ENCODE measurements around the gene THSD4. TPM values are rescaled to one million over a fixed set of nuclear protein-coding genes. Genes with fewer than 3 reads are reported as not detected.
"Not testable (repeated sequence)": the region's sequence is repeated elsewhere in the genome, so short reads cannot be mapped to it uniquely, and the experiment has no call there.

THSD4 gene
- total RNA-seq, 1 donor from 2014 or later: 13.1 TPM

DNA sequence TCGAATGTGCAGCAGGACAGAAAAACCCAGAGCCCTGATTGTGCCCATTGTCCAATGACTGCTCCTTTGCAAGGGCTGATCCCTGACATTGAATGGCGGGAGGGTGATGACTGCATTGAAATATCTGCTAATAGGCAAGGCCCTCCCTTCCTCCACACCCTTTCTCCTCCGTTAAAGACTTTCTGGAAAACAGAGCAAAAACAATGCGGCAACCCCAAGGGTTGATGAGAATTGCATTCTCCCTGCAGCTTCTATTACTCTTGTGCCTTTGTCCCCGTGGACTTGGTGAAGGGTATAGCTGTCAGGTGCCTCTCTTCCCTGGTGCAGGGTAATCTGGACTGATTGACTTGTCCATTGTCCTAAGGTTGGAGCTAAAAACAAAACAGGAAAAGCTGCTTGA lies 71.8 kb downstream of the THSD4 start:
- no peak for DNase-seq (ENCODE audit: low read depth in 2 of 2)

DNA sequence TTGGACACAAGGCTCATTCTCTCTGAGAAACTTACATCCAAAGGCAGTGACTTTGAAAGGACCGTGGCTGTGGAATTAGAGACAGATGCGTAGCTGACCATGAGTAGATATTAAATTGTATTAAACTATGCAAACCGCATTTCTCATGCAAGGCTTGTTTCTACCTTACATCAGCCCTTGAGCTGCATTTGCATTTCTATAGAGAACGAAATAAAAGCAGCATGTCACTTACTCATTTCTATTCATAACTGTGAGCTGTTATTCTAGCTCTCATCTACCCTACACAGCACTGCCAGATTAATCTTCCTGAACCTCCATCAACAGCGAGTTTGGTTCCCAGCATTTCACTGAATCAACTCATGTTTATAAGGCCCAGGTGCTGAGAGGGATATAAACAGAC lies 72.3 kb downstream of the THSD4 start:
- no peak for DNase-seq (ENCODE audit: low read depth in 2 of 2)

DNA sequence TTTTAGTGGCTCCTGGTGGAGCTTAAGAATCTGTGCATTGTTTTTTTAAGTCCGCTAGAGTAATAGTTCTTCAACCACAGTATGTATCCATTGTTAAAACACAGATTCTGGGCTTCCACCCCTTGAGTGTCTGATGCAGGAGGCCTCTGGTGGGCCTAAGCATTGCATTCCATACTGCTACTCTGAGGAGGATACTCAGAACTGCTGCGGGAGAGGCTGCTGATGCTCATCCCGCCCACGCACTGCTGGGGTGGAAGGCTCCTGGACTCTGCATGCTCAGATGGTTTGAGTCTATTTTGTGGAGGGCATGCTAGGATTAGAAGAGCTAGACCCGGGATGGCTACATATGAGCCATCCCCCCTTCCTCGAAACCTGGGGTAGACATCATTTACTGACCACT lies 74.4 kb downstream of the THSD4 start:
- no peak for DNase-seq (ENCODE audit: low read depth in 2 of 2)

DNA sequence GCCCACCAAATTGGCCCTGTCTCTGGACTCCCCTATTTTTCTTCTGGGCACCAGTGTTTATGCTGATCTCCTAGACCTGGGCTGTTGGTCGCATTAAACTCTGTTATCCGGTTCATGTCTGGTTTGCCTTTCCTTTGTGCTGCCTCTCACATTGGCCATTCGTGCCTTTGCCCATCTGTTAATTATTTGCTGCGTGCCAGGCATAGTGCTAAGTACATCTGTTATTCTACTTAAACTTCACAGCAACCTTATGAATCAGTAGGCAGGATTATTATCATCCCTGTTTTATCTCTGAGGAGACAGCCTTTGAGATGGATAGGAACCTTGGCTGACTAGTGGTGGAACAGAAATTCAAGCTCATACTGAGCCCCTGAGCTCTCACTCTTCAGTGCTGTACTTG lies 76.0 kb downstream of the THSD4 start:
- no peak for DNase-seq (ENCODE audit: low read depth in 2 of 2)

DNA sequence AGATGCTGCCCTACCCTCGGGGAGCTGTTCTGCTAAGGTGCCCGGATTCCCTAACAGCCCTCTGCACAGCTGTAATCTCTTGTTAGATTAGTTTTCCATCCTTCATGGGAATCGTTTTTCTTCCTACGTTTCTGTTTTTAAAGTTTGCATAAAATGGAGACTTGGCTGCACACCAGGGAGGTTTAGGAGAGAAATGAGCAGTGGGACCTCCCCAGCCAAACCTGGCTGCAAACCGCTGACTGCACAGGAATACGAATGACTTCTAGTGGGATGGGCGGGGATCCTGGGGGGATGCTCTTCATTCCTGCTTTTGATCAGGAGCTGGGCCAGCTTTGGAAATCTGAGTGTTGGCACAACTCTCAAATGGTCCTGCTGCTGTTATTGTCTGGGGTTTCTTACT lies 77.5 kb downstream of the THSD4 start:
- no peak for DNase-seq (ENCODE audit: low read depth in 2 of 2)

DNA sequence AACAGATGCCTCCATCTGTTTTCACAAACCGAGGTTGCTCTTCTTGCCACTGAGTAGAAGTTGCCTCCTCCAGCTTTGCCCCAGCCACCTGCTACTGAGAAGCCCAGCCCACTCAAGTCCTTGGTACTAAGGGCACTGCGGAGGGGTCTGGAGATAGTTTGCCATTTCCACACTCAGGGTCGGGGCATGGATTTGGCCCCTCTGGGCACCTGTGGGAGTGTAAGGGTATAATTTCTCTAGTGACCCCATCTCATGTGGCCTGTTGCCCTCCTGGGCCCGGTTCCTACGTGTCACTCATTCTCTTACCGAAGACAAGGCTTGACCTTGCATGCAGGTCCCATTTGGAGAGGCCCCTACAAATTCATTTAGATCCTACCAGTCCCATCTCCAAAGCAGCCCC lies 79.0 kb downstream of the THSD4 start:
- no peak for DNase-seq (ENCODE audit: low read depth in 2 of 2)

DNA sequence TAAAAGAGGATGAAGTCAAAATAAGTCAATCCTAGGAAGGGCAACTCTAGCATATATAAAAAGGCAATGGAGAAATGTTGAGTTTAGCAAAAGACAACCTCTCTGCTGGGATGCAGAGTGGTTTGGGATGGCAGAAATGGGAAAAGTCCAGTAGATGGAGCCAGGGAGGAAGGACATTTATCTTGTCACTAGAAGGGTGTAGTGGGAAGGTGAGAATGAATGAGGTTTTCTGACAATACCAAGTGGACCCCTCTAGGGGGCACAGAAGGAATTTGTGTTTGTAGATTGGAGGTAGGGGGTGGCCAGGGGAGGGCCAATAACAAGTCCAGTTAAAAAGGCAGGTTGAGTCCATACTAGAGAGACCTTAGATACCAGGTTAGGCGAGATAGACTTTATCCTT lies 80.0 kb downstream of the THSD4 start:
- peak; percentile 37 to 41 for DNase-seq (ENCODE audit: low read depth in 2 of 2)

DNA sequence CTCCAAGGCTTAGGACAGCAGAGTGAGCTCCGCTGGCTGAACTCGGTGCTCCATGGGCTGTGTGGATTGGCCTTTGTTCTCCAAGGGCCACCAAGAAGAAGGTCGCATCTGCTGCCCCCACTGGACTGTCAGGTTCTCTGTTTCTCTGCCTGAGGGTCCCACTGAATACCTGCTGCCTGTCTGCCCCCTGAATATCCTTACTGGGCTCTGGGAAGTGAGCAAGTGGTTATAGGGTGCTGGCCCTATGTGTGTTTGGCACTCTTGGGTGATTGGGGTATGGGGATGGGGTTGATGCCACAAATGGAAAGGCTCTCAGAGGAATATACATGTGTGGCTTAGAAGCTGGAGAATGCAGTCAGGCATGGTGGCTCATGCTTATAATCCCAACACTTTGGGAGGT lies 82.3 kb downstream of the THSD4 start:
- DNase-seq (ENCODE audit: low read depth in 2 of 2): no peak

DNA sequence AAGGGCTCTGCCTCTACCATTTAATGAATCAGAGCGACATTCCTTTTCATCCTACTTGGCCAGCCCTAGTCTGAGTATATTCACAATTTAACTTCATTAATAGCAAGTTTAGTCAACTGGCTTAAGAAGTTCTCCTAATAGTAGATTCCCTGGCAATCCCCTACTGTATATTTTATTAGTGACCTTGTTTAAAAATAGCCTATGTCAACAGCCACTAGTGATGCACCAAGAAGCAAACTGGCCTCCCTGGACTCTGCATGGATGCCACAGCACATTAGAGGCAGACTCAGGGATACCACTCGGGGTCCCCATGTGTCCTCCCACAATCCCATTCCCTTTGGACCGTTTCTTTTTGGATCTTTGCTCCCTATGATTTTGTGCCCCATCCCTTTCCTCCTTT lies 83.6 kb downstream of the THSD4 start:
- DNase-seq (ENCODE audit: low read depth in 2 of 2): no peak

DNA sequence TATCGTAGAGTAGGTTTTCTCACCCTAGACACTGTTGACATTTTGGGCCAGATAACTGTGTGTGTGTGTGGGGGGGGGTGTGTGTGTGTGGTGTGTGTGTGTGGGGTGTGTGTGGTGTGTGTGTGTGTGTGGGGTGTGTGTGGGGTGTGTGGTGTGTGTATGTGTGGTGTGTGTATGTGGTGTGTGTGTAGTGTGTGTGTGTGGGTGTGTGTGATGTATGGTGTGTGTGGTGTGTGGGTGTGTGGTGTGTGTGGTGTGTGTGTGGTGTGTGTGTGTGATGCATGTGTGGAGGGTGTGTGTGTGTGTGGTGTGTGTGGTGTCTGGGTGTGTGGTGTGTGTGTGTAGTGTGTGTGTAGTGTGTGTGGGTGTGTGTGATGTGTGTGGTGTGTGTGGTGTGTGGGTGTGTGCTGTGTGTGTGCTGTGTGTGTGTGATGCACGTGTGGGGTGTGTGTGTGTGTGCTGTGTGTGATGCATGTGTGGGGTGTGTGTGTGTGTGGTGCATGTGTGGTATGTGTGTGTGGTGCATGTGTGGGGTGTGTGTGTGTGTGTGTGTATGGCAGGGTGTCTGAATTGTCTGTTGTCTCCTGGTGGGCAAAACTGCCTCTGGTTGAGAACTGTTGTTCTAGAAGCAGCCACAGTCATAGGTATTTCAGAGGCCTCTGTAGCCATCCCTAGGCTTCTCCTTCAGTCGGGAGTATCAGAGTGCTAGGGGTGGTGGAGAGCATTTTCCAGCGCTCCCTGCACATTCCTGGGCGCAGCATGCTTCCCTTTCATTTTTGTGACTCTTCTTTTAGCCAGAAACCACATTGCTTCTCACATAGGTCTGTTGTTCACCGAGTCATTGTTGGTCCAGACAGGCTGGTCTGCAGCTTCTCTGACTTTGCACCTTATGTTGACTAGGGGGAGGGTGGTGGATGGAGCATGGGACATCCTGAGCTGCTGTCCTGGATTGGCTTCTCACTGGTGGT lies 84.4 kb downstream of the THSD4 start:
- no peak for DNase-seq (ENCODE audit: low read depth in 2 of 2)

DNA sequence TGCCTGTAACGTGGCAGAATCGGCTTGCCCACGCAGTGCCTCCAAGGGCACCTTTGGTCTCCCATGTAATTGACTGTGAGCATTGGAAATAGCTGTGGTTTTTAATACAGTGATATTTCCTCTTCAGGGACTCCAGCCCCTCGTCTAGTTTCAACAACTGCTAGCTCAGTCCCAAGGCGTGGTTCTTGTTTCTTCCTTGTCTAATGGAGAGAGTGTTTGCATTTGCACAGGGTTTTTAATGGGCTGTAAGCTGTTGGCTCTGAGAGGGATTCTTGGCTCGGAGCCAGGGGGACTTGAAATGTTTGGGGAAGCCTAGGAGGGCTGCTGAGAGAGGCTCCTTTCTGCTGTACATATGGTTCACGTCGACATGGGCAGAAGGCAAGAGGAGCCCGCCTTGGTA lies 86.2 kb downstream of the THSD4 start:
- DNase-seq (ENCODE audit: low read depth in 2 of 2): no peak

DNA sequence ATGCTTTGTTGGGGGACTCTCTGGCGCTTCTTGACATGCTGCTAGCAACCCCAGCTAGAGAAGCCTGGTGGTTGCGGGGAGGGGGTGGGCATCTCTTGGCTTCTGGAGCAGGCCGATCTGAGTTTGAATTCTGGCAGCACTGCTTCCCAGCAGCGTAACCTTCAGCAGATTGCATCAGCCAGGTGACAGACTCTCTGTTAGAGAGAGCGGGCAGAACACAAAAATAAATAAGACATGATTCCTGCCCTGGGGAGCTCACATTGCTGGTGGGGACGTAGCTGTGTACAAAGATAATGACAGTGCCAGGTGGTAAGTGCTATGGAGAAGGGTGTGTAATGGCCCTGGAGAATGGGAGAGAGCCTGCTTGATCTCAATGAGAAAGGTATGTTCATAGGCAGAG lies 87.4 kb downstream of the THSD4 start:
- no peak for DNase-seq (ENCODE audit: low read depth in 2 of 2)

DNA sequence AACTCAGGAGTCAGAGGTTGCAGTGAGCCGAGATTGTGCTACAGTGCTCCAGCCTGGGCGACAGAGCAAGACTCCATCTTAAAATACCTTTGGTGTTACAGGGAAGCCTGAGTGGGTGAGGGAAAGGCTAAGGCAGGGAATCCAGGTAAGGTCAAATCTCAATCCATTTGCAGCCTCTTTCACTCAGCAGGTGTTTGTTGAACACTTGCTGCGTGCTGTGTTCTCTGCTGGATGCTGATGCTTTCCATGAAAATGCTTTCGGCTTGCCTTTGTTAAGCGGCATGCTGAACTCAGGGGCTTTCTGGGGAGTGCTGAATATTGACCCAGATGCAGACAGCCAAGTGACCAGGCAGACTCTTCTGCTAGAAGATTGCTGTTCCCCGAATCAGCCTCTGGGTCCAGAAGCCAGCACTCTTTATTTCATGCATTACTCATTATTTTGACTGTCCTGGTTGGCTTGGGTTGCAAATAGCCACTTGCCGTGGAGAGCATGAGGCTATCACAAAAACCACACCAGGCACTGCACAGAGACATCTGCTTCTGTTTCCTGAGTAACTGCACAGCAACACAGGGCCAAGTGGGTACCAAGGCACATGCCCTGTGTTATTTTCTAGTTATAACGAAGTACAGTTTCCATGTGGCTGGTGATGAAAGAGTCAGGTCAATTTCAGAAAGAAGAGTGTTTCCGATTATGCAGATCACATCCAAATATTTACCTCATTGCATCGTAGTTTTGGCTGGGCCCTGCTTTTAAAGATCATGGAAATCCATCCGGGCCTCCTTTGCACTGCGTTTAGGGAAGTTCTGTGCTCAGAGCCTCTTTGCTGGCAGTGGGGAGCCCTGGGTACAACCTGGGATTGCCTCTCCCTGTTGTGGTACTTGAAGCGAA lies 88.6 kb downstream of the THSD4 start:
- no peak for DNase-seq (ENCODE audit: low read depth in 2 of 2)

DNA sequence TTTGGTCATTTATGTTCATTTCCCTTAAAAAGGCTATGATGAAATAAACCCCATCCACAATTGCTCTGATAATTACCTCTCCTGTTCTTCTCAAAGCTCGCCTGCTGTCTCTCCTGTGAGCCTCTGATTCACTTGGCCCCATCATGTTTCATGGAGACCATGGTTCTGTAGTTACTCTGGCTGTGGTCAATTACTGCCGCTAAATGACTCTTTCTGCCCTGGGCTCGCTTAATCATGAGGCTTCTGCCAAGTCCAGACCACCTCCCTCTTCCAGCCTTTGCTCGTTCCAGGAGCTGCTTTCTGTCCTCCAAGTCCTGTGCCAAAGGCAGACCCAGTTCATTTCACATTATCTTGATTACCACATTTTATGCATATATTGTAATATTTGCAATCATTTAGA lies 91.9 kb downstream of the THSD4 start:
- DNase-seq (ENCODE audit: low read depth in 2 of 2): no peak

DNA sequence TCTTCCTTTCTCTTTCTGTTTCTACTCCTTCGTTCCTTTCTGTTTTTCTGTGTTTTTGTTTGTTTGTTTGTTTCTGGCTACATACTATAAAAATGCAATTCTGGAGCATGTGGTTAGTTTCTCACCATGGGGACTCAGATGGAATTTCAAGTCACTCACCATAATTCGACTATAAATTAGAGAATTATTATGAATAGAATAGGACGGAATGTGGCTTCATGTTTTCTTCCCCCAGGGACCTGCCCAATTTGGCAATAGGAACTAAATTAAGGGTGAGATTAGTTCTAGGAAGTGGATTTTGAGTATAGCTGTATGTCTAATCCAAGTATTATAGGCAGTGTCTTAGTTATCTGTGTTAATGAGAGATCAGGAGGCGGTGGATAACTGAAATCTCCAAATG lies 96.9 kb downstream of the THSD4 start:
- DNase-seq (ENCODE audit: low read depth in 2 of 2): no peak

DNA sequence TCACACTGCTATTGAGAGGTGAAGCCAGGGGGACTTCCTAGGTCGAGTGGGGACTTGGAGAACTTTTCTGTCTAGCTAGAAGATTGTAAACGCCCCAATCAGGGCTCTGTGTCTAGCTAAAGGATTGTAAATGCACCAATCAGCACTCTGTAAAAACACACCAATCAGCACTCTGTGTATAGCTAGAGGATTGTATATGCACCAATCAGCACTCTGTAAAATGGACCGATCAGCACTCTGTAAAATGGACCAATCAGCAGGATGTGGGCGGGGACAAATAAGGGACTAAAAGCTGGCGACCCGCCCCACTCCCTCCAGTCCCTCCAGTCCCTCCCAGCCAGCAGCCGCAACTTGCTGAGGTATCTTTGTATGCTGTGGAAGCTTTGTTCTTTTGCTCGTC lies 98.7 kb downstream of the THSD4 start:
- not testable (repeated sequence) for DNase-seq (ENCODE audit: low read depth in 2 of 2)

DNA sequence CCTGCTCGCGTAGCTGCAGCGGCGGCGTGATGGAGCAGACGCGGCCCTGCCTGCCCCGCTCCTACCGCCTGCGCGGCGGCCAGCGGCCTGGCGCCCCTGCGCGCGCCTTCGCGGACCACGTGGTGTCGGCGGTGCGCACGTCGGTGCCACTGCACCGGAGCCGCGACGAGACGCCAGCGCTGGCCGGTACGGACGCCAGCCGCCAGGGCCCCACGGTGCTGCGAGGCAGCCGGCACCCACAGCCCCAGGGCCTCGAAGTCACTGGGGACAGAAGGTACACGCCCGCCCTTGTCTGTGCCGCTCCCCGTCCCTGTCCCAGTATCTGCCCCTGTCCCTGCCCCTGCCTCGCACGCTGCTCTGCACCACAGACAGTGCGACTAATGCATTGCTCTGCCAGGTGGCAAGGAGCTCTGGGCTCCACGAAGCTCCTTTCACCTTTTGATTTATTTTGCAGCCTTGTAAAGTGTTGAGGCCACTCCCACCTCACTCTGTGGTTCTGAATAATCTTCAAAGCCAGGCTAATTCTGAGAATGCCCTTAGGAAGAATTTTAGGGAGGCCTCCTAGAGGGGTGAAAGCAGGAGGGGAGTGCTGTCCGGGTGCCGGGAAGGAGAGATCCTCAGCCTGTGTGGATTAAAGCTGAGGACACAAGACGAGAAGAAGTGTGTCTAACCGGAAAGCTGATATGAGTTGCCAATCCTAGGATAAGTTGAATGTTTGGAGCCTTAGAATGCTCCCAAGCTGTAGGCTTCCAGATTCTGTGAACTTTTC lies 100.0 kb downstream of the THSD4 start:
- DNase-seq (ENCODE audit: low read depth in 2 of 2): no peak

DNA sequence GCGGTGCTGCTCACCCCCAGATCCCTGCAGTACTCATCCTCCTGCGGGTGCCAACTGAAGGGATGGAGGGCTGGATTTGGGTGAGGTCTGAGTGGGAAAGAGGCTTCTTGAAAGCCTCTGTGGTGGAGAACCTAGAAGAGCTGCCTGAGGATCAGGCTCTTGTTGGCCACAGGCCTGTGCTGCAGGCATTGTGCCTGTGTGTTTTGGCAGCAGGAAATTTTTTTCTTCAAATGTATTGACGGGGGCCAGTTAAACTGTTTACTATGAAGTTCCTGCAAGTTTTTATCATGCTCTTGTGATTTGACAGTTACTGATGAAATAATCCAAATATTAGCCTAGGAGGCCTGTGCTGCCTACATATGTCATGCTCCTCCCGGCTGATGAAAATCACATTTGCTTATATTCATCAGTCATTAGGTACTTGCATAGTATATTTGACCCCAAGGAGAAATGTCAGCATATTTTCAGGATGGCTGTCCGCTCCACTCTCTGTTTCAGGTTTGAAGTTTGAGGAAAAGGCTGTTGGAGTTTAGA lies 103.1 kb downstream of the THSD4 start:
- DNase-seq (ENCODE audit: low read depth in 2 of 2): no peak

DNA sequence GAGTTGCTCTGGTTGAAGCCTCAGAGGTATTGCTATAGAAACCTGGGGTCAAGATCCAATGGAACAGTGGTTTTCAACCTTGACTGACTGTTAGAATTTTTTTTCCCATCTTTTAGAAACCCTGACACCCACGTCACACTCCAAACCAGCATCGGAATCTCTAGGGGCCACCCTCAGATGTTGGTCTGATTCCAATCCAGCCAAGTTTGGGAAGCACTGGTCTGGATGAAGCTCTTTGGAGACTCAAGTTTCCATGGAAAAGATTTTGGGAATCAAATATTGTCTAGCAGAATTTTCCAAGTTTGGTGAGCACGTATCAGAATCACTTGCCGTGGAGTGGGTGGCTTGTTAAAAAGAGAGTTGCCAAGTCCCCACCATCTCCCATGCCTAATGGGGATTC lies 103.8 kb downstream of the THSD4 start:
- no peak for DNase-seq (ENCODE audit: low read depth in 2 of 2)

DNA sequence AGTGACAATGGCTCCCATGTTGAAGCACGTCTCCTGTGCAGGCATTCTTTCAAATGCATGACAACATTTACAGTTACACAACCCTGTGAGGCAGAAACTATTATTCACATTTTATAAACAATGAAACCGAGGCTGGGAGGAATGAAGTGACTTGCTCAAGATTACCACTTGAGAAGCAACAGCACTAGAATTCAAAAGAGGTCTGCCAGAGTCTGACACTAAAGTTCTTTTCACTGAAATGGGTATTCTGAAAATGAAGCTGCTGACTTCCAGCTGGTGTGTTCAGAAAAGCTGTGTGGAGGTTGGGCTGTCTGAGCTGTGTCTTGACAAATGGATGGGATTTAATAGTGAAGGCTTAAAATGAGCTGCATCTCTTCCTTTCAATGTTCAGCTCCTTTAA lies 104.4 kb downstream of the THSD4 start:
- no peak for DNase-seq (ENCODE audit: low read depth in 2 of 2)

DNA sequence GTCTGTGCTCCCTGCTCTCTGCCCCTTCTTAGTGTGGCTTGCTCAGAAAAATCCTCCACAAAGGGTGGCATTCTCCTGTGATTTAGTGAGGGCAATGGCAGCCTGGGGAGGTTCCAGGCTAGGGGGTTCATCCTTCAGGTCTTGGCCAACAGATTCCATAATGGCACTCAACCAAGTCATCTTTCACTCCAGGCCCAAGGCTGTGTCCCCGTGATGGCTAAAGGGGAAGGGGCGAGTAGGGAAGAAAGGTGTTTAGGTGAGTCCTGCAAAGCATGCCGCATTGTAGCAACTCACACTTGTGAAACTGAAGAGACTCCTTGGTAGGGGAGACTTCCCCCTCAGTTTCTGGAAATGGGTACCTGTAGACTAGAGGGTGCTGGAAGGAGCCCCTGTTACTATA lies 105.6 kb downstream of the THSD4 start:
- no peak for DNase-seq (ENCODE audit: low read depth in 2 of 2)

DNA sequence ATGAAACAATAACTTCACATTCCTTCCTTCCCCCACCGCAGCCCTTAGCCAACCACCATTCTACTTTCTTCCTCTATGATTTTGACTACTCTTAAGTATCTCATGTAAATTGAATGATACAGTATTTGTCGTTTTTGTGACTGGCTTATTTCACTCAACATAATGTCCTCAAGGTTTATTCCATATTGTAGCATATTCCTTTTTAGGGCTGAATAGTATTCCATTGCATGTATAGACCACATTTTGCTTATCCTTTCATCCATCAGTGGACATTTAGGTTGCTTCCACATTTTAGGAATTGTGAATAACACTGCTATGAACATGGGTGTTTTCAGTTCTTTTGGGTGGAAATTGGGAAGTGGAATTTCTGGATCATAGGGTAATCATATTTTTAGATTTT lies 106.1 kb downstream of the THSD4 start:
- DNase-seq (ENCODE audit: low read depth in 2 of 2): no peak
